Left ventricle myocardium inferior (tissue), 1 donor: ENCODE data around the gene RASL10B. TPM values are rescaled to one million over a fixed set of nuclear protein-coding genes. Genes with fewer than 3 reads are reported as not detected.

ENCODE experiments used
- DNase-seq: peaks from one replicate; pipeline ENCODE4 v3.0.0-alpha.2; 2020
- H3K27ac ChIP-seq: fragments of 200-600 bp; replicated peaks from 2 replicates; pipeline ENCODE4 v1.8.0; 2021
- H3K27me3 ChIP-seq: fragments of 200-600 bp; 2 replicates; pipeline ENCODE4 v1.8.0; 2021; ENCODE audit warnings: low read depth
- H3K36me3 ChIP-seq: fragments of 200-600 bp; 2 replicates; pipeline ENCODE4 v1.8.0; 2021
- H3K4me1 ChIP-seq: fragments of 200-600 bp; 2 replicates; pipeline ENCODE4 v1.8.0; 2021
- H3K4me3 ChIP-seq: fragments of 200-600 bp; 2 replicates; pipeline ENCODE4 v1.8.0; 2021; ENCODE audit warnings: mild to moderate bottlenecking, moderate library complexity
- H3K9me3 ChIP-seq: fragments of 200-600 bp; replicated peaks from 2 replicates; pipeline ENCODE4 v1.8.0; 2021
- intact Hi-C: fragments of 100-400 bp; cut with micrococcal nuclease; formaldehyde crosslinking; loops from one replicate; pipeline ENCODE4 v1.11.0; 2022
- total RNA-seq: library from RNA; stranded (reverse); fragmentation: NEBNext Ultra II Directional; extraction: Animal tissue kit (Norgen Biotek cat#: 25700); gene quantifications from one replicate; pipeline ENCODE4 v1.2.1, GENCODE V29; 2021
- TF ChIP-seq, protein P1 (sequence below): fragments of 200-600 bp; IDR thresholded peaks from 2 replicates; pipeline ENCODE4 v1.8.0; 2021; ENCODE audit warnings: antibody characterized with exemption, mild to moderate bottlenecking, borderline replicate concordance
- donor health status: DM: no; HTN: yes; CAD: no; lungs with severe emphysema.

RASL10B gene
- total RNA-seq, 1 donor from 2014 or later: 18.4 TPM

DNA sequence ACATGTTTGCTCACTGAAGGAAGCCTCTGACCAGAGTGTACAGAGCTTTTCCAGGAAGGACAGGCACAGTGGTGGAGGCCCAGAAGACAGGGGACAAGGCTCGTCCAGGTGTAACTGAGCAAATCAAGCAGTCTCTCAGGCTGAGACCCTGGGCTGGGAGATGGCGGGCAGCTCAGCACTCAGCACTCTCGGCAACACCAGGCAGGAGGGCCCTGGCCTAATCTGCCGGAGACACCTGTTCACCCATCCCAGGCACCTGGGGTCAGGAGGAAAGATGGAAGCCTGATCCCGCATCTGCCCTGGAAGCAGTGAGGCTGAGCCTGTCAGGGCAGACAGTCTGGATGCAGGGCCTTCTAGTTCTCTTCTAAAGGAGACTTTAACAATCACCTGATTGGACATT, 4.8 kb downstream of the RASL10B start:
- no peak for DNase-seq
- H3K4me3 ChIP-seq: no peak overlapping the region
- TF ChIP-seq, protein P1, sequence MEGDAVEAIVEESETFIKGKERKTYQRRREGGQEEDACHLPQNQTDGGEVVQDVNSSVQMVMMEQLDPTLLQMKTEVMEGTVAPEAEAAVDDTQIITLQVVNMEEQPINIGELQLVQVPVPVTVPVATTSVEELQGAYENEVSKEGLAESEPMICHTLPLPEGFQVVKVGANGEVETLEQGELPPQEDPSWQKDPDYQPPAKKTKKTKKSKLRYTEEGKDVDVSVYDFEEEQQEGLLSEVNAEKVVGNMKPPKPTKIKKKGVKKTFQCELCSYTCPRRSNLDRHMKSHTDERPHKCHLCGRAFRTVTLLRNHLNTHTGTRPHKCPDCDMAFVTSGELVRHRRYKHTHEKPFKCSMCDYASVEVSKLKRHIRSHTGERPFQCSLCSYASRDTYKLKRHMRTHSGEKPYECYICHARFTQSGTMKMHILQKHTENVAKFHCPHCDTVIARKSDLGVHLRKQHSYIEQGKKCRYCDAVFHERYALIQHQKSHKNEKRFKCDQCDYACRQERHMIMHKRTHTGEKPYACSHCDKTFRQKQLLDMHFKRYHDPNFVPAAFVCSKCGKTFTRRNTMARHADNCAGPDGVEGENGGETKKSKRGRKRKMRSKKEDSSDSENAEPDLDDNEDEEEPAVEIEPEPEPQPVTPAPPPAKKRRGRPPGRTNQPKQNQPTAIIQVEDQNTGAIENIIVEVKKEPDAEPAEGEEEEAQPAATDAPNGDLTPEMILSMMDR: no peak
- H3K27ac ChIP-seq: no peak overlapping the region
- no peaks in the 10 kb centered on the region for H3K36me3 ChIP-seq
- intact Hi-C loops: no loop called here
- peaks cover 9% of the 10 kb centered on the region for H3K27me3 ChIP-seq
- H3K4me1 ChIP-seq: peaks cover 16% of the 10 kb centered on the region
- H3K9me3 ChIP-seq: no peaks in the 10 kb centered on the region

- Histone ChIP-seq H3K4me1 (peaks cover 11% of the 10 kb centered on the region), H3K9me3 (no peaks in the 10 kb centered on the region), H3K27ac (no peak overlapping the region), H3K36me3 (no peaks in the 10 kb centered on the region), H3K4me3 (no peak overlapping the region), H3K27me3 (peaks cover 33% of the 10 kb centered on the region)
- intact Hi-C loops: no loop called here
- TF ChIP-seq, protein P1: no peak
- no peak for DNase-seq
These were observed 7.2 kb downstream of the RASL10B start for GRCh38 chr17:35738519-35739133.

GRCh38 chr17:35740216-35740615, 8.8 kb downstream of the RASL10B start:
- TF ChIP-seq, protein P1: no peak
- Histone ChIP-seq H3K4me3 (no peak overlapping the region), H3K9me3 (no peaks in the 10 kb centered on the region), H3K4me1 (peaks cover 11% of the 10 kb centered on the region), H3K36me3 (no peaks in the 10 kb centered on the region), H3K27ac (no peak overlapping the region), H3K27me3 (peaks cover 49% of the 10 kb centered on the region)
- no peak for DNase-seq
- intact Hi-C loops: no loop called here

- TF ChIP-seq, protein P1: no peak
- DNase-seq: no peak
- intact Hi-C loops: no loop called here
- Histone ChIP-seq H3K27ac (no peak overlapping the region), H3K27me3 (peaks cover 60% of the 10 kb centered on the region), H3K4me1 (peaks cover 11% of the 10 kb centered on the region), H3K36me3 (no peaks in the 10 kb centered on the region), H3K4me3 (peak overlapping the region; percentile 53), H3K9me3 (no peaks in the 10 kb centered on the region)
These were observed 9.8 kb downstream of the RASL10B start for GRCh38 chr17:35740997-35741931.

GRCh38 chr17:35742496-35742895, 11.1 kb downstream of the RASL10B start:
- Histone ChIP-seq H3K27me3 (peaks cover 72% of the 10 kb centered on the region), H3K9me3 (no peaks in the 10 kb centered on the region), H3K4me1 (peaks cover 14% of the 10 kb centered on the region), H3K36me3 (no peaks in the 10 kb centered on the region), H3K27ac (no peak overlapping the region), H3K4me3 (no peak overlapping the region)
- TF ChIP-seq, protein P1: no peak
- intact Hi-C loops: no loop called here
- no peak for DNase-seq
